ENCODE data around the gene OGFR.

DNA sequence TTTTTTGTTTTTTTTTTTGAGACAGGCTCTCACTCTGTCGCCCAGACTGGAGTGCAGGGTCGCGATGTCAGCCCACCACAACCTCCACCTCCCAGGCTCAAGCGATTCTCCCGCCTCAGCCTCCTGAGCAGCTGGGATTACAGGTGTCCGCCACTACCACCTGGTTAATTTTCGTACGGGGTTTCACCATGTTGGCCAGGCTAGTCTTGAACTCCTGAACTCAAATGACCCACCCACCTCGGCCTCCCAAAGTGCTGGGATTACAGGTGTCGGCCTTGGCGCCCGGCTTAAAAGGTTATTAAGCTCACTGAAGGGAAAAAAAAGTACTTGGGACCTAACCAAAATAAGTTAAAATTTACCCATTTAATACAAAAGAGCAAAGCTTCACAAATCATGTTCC, 55.1 kb downstream of the OGFR start:
- TF ChIP-seq ARNTL (CRISPR knock-in tag; IDR thresholded peaks at IDR 0.05; ENCODE audit: borderline replicate concordance, low read depth) (no peak), ZFP30 (CRISPR knock-in tag; IDR thresholded peaks at IDR 0.05) (no peak), ZFP3 (CRISPR knock-in tag; IDR thresholded peaks at IDR 0.05) (no peak), PPARA (CRISPR knock-in tag; IDR thresholded peaks at IDR 0.05; ENCODE audit: borderline replicate concordance) (no peak), TCF4 (CRISPR knock-in tag; IDR thresholded peaks at IDR 0.05; ENCODE audit: borderline replicate concordance) (no peak)
- TF ChIP-seq, protein P1, sequence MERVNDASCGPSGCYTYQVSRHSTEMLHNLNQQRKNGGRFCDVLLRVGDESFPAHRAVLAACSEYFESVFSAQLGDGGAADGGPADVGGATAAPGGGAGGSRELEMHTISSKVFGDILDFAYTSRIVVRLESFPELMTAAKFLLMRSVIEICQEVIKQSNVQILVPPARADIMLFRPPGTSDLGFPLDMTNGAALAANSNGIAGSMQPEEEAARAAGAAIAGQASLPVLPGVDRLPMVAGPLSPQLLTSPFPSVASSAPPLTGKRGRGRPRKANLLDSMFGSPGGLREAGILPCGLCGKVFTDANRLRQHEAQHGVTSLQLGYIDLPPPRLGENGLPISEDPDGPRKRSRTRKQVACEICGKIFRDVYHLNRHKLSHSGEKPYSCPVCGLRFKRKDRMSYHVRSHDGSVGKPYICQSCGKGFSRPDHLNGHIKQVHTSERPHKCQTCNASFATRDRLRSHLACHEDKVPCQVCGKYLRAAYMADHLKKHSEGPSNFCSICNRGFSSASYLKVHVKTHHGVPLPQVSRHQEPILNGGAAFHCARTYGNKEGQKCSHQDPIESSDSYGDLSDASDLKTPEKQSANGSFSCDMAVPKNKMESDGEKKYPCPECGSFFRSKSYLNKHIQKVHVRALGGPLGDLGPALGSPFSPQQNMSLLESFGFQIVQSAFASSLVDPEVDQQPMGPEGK (CRISPR knock-in tag; IDR thresholded peaks at IDR 0.05; ENCODE audit: borderline replicate concordance), result no peak
- TF ChIP-seq, protein P2, sequence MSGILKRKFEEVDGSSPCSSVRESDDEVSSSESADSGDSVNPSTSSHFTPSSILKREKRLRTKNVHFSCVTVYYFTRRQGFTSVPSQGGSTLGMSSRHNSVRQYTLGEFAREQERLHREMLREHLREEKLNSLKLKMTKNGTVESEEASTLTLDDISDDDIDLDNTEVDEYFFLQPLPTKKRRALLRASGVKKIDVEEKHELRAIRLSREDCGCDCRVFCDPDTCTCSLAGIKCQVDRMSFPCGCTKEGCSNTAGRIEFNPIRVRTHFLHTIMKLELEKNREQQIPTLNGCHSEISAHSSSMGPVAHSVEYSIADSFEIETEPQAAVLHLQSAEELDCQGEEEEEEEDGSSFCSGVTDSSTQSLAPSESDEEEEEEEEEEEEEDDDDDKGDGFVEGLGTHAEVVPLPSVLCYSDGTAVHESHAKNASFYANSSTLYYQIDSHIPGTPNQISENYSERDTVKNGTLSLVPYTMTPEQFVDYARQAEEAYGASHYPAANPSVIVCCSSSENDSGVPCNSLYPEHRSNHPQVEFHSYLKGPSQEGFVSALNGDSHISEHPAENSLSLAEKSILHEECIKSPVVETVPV (CRISPR knock-in tag; IDR thresholded peaks at IDR 0.05), result no peak

Data from SK-N-SH treated with all-trans-retinoic acid at 6 μM for 48 hours (cell line).